ENCODE measurements around the gene CNOT3. TPM values are rescaled to one million over a fixed set of nuclear protein-coding genes. Genes with fewer than 3 reads are reported as not detected.
A peak's percentile ranks its signal among the peaks of the same experiment; 100 is the strongest.

Gene CNOT3
- total RNA-seq, 1 experiment from 2014 or later: 21.1 TPM

- DNase-seq (ENCODE audit: low spot score): no peak
These were observed 11.7 kb downstream of the CNOT3 start for GRCh38 chr19:54149021-54149812.

DNA sequence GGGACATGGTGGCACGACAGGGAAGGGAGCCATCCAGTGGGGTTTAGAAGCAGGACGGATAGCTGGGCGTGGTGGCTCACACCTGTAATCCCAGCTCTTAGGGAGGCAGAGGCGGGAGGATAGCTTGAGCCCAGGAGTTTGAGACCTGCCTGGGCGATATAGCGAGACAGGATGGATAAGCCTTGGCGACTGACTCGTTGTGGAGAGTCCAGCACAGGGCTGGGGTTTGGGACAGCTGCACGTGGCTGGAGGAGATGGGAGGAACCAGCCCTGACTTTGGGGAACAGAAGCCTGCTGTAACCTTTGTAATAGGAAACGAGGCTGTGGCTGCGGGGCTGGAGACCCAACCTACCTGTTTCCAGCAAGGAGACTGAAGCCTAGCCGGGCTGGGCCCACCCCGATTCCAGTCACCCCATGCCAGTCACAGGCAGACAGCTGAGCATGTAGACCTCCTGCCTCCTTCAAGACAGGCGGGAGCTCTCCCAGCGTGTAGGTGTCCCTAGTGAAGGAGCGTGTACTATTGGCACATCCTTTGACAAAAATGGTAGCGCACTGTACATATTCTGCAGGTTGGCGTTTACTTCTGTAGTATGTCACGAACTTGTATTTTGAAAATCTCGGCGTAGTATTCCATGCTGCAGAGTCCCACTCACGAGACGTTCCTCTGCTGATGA, 13.9 kb downstream of the CNOT3 start:
- no peak for DNase-seq (ENCODE audit: low spot score)

- no peak for DNase-seq (ENCODE audit: low spot score)
These were observed 14.7 kb downstream of the CNOT3 start for GRCh38 chr19:54152267-54152666.

- DNase-seq (ENCODE audit: low spot score): no peak
These were observed 15.4 kb downstream of the CNOT3 start for GRCh38 chr19:54152878-54153524.

DNA sequence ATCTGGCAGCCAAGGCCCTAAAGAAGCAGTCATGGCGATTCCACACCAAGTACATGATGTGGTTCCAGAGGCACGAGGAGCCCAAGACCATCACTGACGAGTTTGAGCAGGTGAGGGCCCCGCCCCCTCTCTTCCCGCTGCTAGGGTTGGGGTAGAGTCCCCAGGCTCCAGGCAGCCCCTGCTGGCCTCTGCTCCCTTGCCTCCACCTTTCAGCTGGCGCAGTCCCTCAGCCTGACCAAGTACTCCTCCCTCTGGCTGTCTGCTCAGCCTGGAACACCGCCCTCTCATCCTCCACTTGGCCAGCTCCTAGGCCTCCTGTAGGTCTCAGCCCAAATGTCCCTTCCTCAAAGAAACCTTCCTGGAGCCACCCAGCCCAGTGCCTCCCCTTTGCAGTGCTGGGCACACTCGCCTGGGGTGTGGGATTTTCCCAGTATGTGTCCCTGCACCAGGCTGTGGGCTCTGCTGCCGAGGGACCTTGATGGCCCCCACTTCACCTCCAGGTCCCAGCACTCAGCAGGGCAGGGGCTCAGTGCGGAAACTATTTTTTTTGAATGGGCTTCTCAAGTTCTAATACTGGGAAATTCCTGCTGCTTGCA, 16.3 kb downstream of the CNOT3 start:
- DNase-seq (ENCODE audit: low spot score): no peak

- DNase-seq (ENCODE audit: low spot score): peak; percentile 90
These were observed 17.2 kb downstream of the CNOT3 start for GRCh38 chr19:54154603-54155345.

DNA sequence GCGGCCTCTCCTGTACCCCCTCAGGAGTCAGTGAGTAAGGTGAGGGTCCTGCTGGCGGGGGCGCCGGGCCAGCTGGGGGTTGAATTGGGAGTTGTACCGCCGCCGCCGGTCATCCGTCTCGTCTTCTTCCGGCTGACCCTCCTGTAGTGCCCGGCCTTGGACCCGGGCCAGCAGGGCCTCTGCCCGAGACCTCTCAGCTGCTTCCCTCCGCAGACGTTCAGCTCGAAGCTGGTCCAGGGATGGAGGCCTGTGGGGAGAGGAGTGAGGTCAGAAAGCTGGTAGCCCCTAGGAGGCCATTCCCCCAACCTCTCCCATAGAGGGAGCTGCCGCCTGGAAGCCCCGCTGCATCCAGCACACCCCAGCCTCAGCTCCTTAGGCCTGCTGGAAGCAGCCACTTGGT, 18.1 kb downstream of the CNOT3 start:
- no peak for DNase-seq (ENCODE audit: low spot score)

- no peak for DNase-seq (ENCODE audit: low spot score)
These were observed 18.9 kb downstream of the CNOT3 start for GRCh38 chr19:54156490-54156889.

GRCh38 chr19:54156953-54157352, 19.4 kb downstream of the CNOT3 start:
- DNase-seq (ENCODE audit: low spot score): no peak

- peak; percentile 46 for DNase-seq (ENCODE audit: low spot score)
These were observed 21.3 kb downstream of the CNOT3 start for GRCh38 chr19:54158812-54159351.

DNA sequence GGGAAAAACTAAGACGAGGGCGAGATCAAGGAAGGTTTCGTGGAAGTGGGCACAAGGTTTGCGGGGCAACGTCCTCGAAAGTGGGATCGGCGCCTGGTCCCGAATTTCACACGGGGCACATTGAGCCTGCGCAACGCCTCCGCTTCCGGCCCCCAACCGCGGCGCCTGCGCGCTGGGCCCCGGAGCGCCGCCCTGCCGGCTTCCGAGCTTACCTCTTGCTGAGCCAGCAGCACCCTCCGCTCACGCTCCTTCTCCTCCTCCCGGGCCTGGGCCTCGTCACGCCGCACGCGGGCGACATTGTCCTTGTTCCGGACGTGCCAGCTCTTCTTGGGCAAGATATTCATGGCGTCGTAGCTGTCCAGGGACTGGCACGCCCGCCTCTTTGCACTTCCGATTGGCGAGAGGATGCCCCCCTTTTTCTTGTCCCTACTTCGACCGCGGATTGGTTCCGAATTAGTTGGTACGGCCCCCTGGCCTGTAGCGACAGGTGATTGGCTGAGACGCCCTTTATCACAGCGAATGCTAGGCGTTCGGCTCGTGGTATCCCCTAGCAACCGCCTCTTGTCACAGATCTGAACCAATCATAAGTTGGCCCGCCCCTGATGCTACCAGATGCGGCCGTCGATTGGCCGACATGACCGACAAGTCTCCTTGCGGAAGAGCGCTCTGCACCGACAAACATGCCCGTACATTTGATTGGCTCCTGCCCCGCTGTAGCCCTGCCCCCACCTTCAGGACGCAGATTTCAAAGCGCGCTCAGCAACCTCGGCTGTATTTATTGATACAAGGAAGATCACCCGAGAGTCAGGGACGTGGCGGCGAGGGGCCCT, 22.0 kb downstream of the CNOT3 start, which contains the start of gene LENG1:
LENG1 (minus strand) TSS at position 370 of the 830 bp plus-strand sequence; CDS start at position 344, 26 bp downstream.
- DNase-seq (ENCODE audit: low spot score): peak; percentile 100

GRCh38 chr19:54160182-54160811, 22.7 kb downstream of the CNOT3 start:
- DNase-seq (ENCODE audit: low spot score): no peak

DNA sequence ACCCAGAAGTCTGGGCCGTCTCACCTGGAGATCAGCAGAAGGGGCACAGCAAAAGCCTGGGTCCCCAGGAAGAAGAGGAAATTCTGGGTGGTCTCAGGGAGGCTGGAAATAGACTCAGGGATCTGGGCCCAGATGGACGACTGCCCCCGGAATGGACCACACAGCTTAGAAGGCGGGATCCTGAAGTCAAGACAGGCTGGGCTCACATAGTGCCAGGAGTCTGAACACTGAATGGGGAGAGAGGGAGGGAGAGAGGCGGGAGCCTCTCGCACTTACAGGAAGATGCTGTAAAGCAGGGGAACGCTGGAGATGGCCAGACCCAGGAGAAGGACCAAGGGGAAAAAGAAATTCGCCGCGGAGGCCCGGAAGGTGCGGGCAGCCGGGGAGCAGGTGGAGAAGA, 23.3 kb downstream of the CNOT3 start:
- DNase-seq (ENCODE audit: low spot score): no peak

GRCh38 chr19:54162241-54162805, 24.8 kb downstream of the CNOT3 start:
- no peak for DNase-seq (ENCODE audit: low spot score)

DNA sequence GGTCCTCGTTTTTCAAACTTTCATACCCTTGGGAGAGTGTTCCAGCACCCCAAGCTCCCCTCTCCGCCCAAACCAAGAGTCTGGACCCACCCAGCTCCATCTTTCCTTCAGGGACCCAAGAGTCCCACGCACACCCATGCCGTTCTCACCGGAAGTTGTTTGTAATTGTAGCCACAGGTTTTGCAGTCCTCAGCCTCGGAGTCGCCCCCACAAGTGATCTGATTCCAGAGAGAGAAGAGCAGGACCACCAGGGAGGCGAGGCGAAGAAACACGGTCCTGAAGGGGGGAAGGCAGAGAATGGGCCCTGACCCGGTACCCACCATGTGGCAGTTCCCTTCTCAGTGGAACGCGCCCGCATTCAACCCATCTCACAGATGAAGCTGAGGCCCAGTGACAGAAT, 25.3 kb downstream of the CNOT3 start:
- no peak for DNase-seq (ENCODE audit: low spot score)

- DNase-seq (ENCODE audit: low spot score): no peak
These were observed 27.0 kb downstream of the CNOT3 start for GRCh38 chr19:54164369-54165068.

- DNase-seq (ENCODE audit: low spot score): no peak
These were observed 27.7 kb downstream of the CNOT3 start for GRCh38 chr19:54165222-54165621.

DNA sequence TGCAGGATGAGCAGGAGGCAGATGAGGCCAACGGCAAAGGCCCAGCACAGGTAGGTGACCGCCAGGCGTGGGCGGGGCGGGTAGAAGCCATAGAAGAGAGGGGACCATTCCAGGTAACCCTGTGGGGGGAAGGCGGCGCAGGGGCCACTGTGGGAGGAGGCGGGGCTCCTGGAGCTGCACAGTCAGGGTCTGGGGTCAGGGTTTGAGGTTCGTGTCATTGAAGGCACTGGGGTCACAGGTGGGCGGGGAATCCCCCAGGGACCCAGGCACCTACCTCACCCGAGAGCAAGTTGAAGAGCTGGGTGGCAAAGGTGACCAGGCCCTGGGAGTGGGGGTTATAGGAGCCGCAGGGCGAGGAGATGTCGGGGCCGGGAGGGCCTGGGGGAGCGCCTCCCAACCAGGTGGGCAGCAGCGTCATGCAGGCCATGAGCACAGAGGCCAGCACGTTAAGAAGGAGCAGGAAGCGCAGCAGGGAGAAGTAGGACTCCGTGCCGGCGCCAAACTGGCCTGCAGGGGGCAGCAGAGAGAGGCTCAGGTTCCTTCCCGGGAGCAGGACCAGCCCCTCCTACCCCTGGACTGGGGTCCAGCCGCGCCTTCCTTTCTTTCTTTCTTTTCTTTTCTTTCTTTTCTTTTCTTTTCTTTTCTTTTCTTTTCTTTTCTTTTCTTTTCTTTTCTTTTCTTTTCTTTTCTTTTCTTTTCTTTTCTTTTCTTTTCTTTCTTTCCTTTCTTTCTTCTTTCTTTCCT, 30.8 kb downstream of the CNOT3 start:
- peak; percentile 93 for DNase-seq (ENCODE audit: low spot score)
